Retinal pigment epithelial cell (primary cell): ENCODE results near the gene PRR7.

Experiments
- DNase-seq: peaks from one replicate; pipeline ENCODE4 v3.0.0-alpha.2; 2010; ENCODE audit warnings: low read depth
- H3K4me3 ChIP-seq: 2 replicates; pipeline ENCODE4 v1.5.1; 2011; ENCODE audit warnings: mild to moderate bottlenecking, low read length, control low read depth, moderate library complexity
- CTCF ChIP-seq: conservative IDR thresholded peaks from 2 replicates; pipeline ENCODE4 v1.5.1; 2011; ENCODE audit warnings: low read depth, low read length, control low read depth, inconsistent platforms

PRR7 gene

GRCh38 chr5:177455661-177456590 lies 9.3 kb downstream of the PRR7 start:
- peak overlapping the region; percentile 43 for H3K4me3 ChIP-seq
- TF ChIP-seq CTCF, result peak; percentile 92
- DNase-seq, result peak; percentile 74

GRCh38 chr5:177456591-177456964 lies 10.0 kb downstream of the PRR7 start:
- H3K4me3 ChIP-seq, result no peak overlapping the region
- no peak for TF ChIP-seq CTCF
- DNase-seq, result no peak

- peak; percentile 95 for DNase-seq
- no peak overlapping the region for H3K4me3 ChIP-seq
- peak; percentile 67 for TF ChIP-seq CTCF
Observed at GRCh38 chr5:177456976-177457851, 10.6 kb downstream of the PRR7 start.

- TF ChIP-seq CTCF, result no peak
Observed at GRCh38 chr5:177457852-177458681, 11.5 kb downstream of the PRR7 start.

GRCh38 chr5:177458912-177459350 lies 12.3 kb downstream of the PRR7 start:
- no peak for TF ChIP-seq CTCF
- H3K4me3 ChIP-seq, result no peak overlapping the region
- DNase-seq, result no peak

More at GRCh38 chr5:177457852-177458681, 11.5 kb downstream of the PRR7 start:
- no peak overlapping the region for H3K4me3 ChIP-seq
- DNase-seq, result no peak

- DNase-seq, result no peak
- H3K4me3 ChIP-seq, result no peak overlapping the region
- TF ChIP-seq CTCF, result no peak
Observed at GRCh38 chr5:177459357-177459756, 12.7 kb downstream of the PRR7 start.
